Measurements from ENCODE around the gene MED13L. TPM values are rescaled to one million over a fixed set of nuclear protein-coding genes. Genes with fewer than 3 reads are reported as not detected.
"Not testable (repeated sequence)": the region's sequence is repeated elsewhere in the genome, so short reads cannot be mapped to it uniquely, and the experiment has no call there.

MED13L gene
- total RNA-seq, 2 experiments from 2014 or later = 39.5 to 41.8 TPM

GRCh38 chr12:116037941-116038837 lies 239.3 kb downstream of the MED13L start:
- intact Hi-C loops (cut with micrococcal nuclease) = no loop called here
- TF ChIP-seq, protein P1, sequence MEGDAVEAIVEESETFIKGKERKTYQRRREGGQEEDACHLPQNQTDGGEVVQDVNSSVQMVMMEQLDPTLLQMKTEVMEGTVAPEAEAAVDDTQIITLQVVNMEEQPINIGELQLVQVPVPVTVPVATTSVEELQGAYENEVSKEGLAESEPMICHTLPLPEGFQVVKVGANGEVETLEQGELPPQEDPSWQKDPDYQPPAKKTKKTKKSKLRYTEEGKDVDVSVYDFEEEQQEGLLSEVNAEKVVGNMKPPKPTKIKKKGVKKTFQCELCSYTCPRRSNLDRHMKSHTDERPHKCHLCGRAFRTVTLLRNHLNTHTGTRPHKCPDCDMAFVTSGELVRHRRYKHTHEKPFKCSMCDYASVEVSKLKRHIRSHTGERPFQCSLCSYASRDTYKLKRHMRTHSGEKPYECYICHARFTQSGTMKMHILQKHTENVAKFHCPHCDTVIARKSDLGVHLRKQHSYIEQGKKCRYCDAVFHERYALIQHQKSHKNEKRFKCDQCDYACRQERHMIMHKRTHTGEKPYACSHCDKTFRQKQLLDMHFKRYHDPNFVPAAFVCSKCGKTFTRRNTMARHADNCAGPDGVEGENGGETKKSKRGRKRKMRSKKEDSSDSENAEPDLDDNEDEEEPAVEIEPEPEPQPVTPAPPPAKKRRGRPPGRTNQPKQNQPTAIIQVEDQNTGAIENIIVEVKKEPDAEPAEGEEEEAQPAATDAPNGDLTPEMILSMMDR (IDR thresholded peaks at IDR 0.05) = no peak
- CTCF ChIA-PET = interaction anchor here (1.3 to 1.4 kb wide), 3 partner anchors 9 to 19 kb away, joined by 3 to 5 read pairs (median 4); no protein-coding TSS in a partner anchor
- Mint-ChIP-seq H3K9me3 (no peaks in the 10 kb centered on the region), H3K27ac (no peak overlapping the region), H3K4me1 (ENCODE audit: low read depth) (peaks cover 12% of the 10 kb centered on the region), H3K27me3 (no peaks in the 10 kb centered on the region), H3K36me3 (ENCODE audit: low read depth) (peaks cover 6% of the 10 kb centered on the region), H3K4me3 (no peak overlapping the region)
- POLR2A ChIA-PET = no interaction called here
- DNase-seq = no peak
- ATAC-seq = no peak

DNA sequence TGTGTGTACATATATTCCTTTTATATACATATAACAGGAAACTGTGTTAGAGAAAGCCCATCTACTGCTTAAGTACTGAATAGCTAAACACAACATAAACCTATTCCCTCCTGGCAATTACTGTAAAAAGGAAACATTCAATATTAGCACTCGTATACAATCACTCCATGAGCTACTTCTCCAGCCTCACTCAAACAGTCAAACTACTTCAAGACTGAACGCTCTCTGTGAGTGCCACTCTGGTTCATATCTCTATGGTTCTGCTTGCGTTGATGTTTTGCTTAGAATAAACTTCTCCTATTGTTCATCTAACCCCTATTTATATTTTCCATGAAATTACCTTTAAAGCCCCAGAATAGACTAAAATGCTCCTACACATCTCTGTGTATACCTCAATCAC lies 243.7 kb downstream of the MED13L start:
- ATAC-seq (no peak), DNase-seq (no peak)
- Mint-ChIP-seq H3K27me3 (no peaks in the 10 kb centered on the region), H3K27ac (no peak overlapping the region), H3K36me3 (ENCODE audit: low read depth) (peaks cover 10% of the 10 kb centered on the region), H3K4me1 (ENCODE audit: low read depth) (peaks cover 12% of the 10 kb centered on the region), H3K4me3 (no peak overlapping the region), H3K9me3 (peaks cover 6% of the 10 kb centered on the region)
- POLR2A ChIA-PET = no interaction called here
- intact Hi-C loops (cut with micrococcal nuclease) = no loop called here
- TF ChIP-seq, protein P1 (IDR thresholded peaks at IDR 0.05) = no peak
- CTCF ChIA-PET = interaction anchor here (0.8 to 1.0 kb wide), 2 partner anchors 168 to 203 kb away, joined by 4 read pairs; no protein-coding TSS in a partner anchor

DNA sequence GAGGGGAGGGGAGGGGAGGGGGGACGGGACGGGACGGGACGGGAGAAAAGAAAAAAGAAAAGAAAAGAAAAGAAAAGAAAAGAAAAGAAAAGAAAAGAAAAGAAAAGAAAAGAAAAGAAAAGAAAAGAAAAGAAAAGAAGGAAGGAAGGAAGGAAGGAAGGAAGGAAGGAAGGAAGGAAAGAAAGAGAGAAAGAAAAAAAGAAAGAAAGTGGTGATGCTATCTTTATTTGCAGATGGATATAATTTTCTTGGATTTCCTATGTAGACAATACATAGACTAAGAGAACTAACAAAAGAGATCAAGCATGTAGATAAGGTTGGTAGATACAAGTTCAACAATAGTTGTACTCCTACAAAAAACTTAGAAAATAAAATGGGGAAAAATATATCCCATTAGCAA lies 245.9 kb downstream of the MED13L start:
- H3K36me3 Mint-ChIP-seq (ENCODE audit: low read depth) = peaks cover 11% of the 10 kb centered on the region
- H3K4me1 Mint-ChIP-seq (ENCODE audit: low read depth) = peaks cover 28% of the 10 kb centered on the region
- H3K9me3 Mint-ChIP-seq; CTCF ChIA-PET; ATAC-seq; H3K27ac Mint-ChIP-seq; DNase-seq; H3K27me3 Mint-ChIP-seq; H3K4me3 Mint-ChIP-seq; intact Hi-C loops (cut with micrococcal nuclease): not testable (repeated sequence)
- POLR2A ChIA-PET = interaction anchor here (0.9 kb wide), 1 partner anchor 16 kb away, joined by 3 read pairs; no protein-coding TSS in a partner anchor

- TF ChIP-seq, protein P1 (IDR thresholded peaks at IDR 0.05) = no peak
- ATAC-seq (no peak), DNase-seq (no peak)
- intact Hi-C loops (cut with micrococcal nuclease) = no loop called here
- Mint-ChIP-seq H3K27ac (no peak overlapping the region), H3K4me1 (ENCODE audit: low read depth) (peaks cover 41% of the 10 kb centered on the region), H3K27me3 (no peaks in the 10 kb centered on the region), H3K9me3 (peaks cover 6% of the 10 kb centered on the region), H3K4me3 (no peak overlapping the region), H3K36me3 (ENCODE audit: low read depth) (peaks cover 10% of the 10 kb centered on the region)
- ChIA-PET CTCF (interaction anchor here (0.9 to 1.4 kb wide), 2 partner anchors 10 to 37 kb away, joined by 3 to 5 read pairs; no protein-coding TSS in a partner anchor), POLR2A (no interaction called here)
Observed at GRCh38 chr12:116028619-116029018, 248.9 kb downstream of the MED13L start.

- TF ChIP-seq, protein P1 (IDR thresholded peaks at IDR 0.05) = no peak
- no peaks in the 10 kb centered on the region for H3K27me3 Mint-ChIP-seq
- H3K36me3 Mint-ChIP-seq (ENCODE audit: low read depth) = peaks cover 7% of the 10 kb centered on the region
- ChIA-PET POLR2A (interaction anchor here (0.8 kb wide), 1 partner anchor 8 kb away, joined by 5 read pairs; no protein-coding TSS in a partner anchor), CTCF (interaction anchor here (1.2 kb wide), 1 partner anchor 30 kb away, joined by 3 read pairs; no protein-coding TSS in a partner anchor)
- DNase-seq (no peak), ATAC-seq (no peak)
- H3K9me3 Mint-ChIP-seq = peaks cover 3% of the 10 kb centered on the region
- H3K4me1 Mint-ChIP-seq (ENCODE audit: low read depth) = peaks cover 38% of the 10 kb centered on the region
- H3K27ac Mint-ChIP-seq = peak overlapping the region; percentile 69
- H3K4me3 Mint-ChIP-seq = no peak overlapping the region
- intact Hi-C loops (cut with micrococcal nuclease) = no loop called here
Observed at GRCh38 chr12:116027551-116027821, 250.0 kb downstream of the MED13L start.

All from activated CD8-positive, alpha-beta T cell treated with anti-CD3 and anti-CD28 coated beads for 36 hours (primary cell).